ENCODE data around the gene PEAR1.

GRCh38 chr1:156895455-156895812 is 1.9 kb downstream of the PEAR1 start:
- no peak for TF ChIP-seq CTCF (IDR thresholded peaks at IDR 0.05; ENCODE audit: low read depth, low read length)
- no peak for TF ChIP-seq EZH2phosphoT487 (IDR thresholded peaks at IDR 0.05; ENCODE audit: low read depth)
